ENCODE measurements around the gene LCORL.

LCORL gene

DNA sequence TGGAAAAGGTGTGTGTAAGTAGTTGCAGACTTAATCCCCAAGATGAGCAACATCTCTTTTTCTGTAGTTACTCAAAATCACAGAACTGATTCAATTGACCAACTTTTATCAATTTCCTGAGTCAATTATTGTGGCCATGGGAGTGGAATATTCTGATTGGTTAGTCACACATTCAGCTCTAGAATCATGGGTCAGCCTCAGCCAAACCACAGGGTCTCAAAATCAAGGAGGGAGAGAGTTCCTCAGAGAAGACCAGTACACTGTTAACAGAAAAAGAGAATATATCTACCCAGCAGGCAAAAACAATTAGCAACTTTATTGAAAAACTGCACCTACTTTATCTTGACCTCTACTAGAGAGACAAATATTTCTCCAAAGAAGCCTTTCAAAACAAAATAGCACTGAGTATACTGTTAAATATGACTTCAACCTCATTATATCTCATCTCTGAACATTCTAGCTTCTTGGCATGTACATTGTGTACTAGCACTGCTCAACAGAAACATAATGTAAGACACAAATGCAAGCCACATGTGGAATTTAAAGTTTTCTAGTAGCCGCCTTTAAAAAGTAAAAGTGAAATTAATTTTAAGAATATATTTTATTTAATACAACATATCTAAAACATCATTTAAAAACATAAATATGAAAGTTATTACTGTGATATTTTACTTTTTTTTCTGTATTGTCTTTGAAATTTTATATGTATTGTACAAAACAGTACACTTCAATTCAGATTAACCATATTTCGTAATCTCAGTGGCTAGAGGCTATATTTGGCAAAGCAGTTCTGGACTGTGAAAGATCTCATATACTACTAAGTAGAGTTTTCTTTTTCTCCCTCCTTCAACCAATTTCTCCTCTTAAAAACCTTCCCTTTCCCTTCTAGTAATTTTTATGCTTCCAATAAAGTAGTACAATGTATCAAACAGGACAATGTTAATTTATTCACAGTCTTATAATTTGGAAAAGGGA, 11.8 kb upstream of the LCORL start:
- no peak overlapping the region for H3K9ac ChIP-seq (ENCODE audit: low read length)
- H3K4me2 ChIP-seq (ENCODE audit: low read depth, low read length), result no peak overlapping the region
- H3K4me3 ChIP-seq (ENCODE audit: low read length), result no peak overlapping the region
- H3K27me3 ChIP-seq (replicated peaks; ENCODE audit: insufficient read depth, low read length), result no peaks in the 10 kb centered on the region
- H3K9me2 ChIP-seq (replicated peaks; ENCODE audit: insufficient read depth, low read length), result no peaks in the 10 kb centered on the region
- H2AFZ ChIP-seq (ENCODE audit: low read length), result no peak overlapping the region
- no peak overlapping the region for H3K27ac ChIP-seq (ENCODE audit: low read length)
- no peaks in the 10 kb centered on the region for H3K9me3 ChIP-seq (replicated peaks; ENCODE audit: insufficient read depth, low read length)
- no peaks in the 10 kb centered on the region for H3K36me3 ChIP-seq (replicated peaks; ENCODE audit: insufficient read depth, low read length)
- H3K4me1 ChIP-seq (ENCODE audit: low read length), result no peaks in the 10 kb centered on the region
- no peak for DNase-seq
- H4K20me1 ChIP-seq (ENCODE audit: insufficient read depth, low read length), result no peaks in the 10 kb centered on the region
- no peaks in the 10 kb centered on the region for H3K79me2 ChIP-seq (ENCODE audit: low read length)
- H3F3A ChIP-seq (ENCODE audit: insufficient read depth, low read length), result no peaks in the 10 kb centered on the region
- TF ChIP-seq EZH2phosphoT487 (IDR thresholded peaks at IDR 0.05; ENCODE audit: low read length) (no peak), EZH2 (optimal IDR thresholded peaks at IDR 0.05; ENCODE audit: low read depth, low read length) (no peak)
- TF ChIP-seq, protein P1, sequence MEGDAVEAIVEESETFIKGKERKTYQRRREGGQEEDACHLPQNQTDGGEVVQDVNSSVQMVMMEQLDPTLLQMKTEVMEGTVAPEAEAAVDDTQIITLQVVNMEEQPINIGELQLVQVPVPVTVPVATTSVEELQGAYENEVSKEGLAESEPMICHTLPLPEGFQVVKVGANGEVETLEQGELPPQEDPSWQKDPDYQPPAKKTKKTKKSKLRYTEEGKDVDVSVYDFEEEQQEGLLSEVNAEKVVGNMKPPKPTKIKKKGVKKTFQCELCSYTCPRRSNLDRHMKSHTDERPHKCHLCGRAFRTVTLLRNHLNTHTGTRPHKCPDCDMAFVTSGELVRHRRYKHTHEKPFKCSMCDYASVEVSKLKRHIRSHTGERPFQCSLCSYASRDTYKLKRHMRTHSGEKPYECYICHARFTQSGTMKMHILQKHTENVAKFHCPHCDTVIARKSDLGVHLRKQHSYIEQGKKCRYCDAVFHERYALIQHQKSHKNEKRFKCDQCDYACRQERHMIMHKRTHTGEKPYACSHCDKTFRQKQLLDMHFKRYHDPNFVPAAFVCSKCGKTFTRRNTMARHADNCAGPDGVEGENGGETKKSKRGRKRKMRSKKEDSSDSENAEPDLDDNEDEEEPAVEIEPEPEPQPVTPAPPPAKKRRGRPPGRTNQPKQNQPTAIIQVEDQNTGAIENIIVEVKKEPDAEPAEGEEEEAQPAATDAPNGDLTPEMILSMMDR (IDR thresholded peaks at IDR 0.05; ENCODE audit: low read length), result no peak

DNA sequence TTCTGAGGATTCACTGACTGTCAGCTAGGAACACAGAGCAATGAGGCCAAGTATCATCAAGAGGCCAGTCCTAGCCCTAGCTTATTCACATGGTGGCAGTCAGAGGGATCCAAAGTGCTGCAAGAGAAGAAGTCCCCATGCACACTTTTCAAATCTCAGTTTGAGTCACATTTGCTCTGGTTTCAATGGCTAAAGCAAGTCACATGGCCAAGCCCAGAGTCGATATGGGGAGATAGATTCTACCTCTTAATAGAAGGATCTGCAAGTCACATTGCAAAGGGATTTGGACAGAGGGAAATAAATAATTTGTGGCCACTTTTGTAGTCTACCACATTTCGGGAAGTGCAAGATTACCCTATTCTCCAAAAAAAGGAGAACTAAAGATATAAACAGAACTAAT, 3.7 kb upstream of the LCORL start:
- Histone ChIP-seq H3K4me3 (ENCODE audit: low read length) (no peak overlapping the region), H3K27me3 (replicated peaks; ENCODE audit: insufficient read depth, low read length) (no peaks in the 10 kb centered on the region), H3K27ac (ENCODE audit: low read length) (no peak overlapping the region), H2AFZ (ENCODE audit: low read length) (no peak overlapping the region), H3F3A (ENCODE audit: insufficient read depth, low read length) (peaks cover 15% of the 10 kb centered on the region; the same call in 1 of the 2 replicates), H3K9me2 (replicated peaks; ENCODE audit: insufficient read depth, low read length) (no peaks in the 10 kb centered on the region), H3K4me1 (ENCODE audit: low read length) (peaks cover 7% of the 10 kb centered on the region; the same call in 1 of the 2 replicates), H4K20me1 (ENCODE audit: insufficient read depth, low read length) (no peaks in the 10 kb centered on the region), H3K4me2 (ENCODE audit: low read depth, low read length) (no peak overlapping the region), H3K9ac (ENCODE audit: low read length) (no peak overlapping the region), H3K9me3 (replicated peaks; ENCODE audit: insufficient read depth, low read length) (no peaks in the 10 kb centered on the region), H3K79me2 (ENCODE audit: low read length) (peaks cover 12% of the 10 kb centered on the region), H3K36me3 (replicated peaks; ENCODE audit: insufficient read depth, low read length) (no peaks in the 10 kb centered on the region)
- no peak for TF ChIP-seq EZH2phosphoT487 (IDR thresholded peaks at IDR 0.05; ENCODE audit: low read length)
- no peak for TF ChIP-seq EZH2 (optimal IDR thresholded peaks at IDR 0.05; ENCODE audit: low read depth, low read length)
- no peak for DNase-seq

DNA sequence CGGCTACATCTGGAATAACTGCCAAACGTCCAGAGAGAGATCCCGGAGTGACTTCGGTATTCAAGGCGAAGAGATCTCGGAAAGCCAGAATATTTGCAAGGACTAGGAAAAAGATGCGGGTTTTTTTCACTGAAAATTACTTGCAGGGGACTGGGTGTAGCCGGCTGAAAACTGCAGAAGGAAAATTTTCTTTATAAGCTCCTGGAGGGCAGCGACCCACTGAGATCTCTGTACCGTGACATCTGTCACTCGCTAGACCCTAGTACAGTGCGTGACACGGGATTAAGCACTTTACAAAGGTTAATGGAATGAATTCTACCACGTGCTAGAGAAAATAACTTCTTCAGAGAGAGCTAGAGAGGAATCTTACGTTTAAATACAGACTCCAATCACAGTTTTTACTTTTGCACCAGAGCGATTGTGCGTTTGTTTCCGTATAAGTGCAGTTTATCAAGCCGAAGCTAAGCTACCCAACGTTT, 1.1 kb upstream of the LCORL start:
- Histone ChIP-seq H3K4me3 (ENCODE audit: low read length) (peak overlapping the region; percentile 82), H3K27ac (ENCODE audit: low read length) (peak overlapping the region; percentile 94; the same call in 1 of the 2 replicates), H3K79me2 (ENCODE audit: low read length) (peaks cover 39% of the 10 kb centered on the region), H3K9me3 (replicated peaks; ENCODE audit: insufficient read depth, low read length) (no peaks in the 10 kb centered on the region), H3K4me2 (ENCODE audit: low read depth, low read length) (peak overlapping the region; percentile 87), H3K36me3 (replicated peaks; ENCODE audit: insufficient read depth, low read length) (no peaks in the 10 kb centered on the region), H4K20me1 (ENCODE audit: insufficient read depth, low read length) (peaks cover 13% of the 10 kb centered on the region), H3K9me2 (replicated peaks; ENCODE audit: insufficient read depth, low read length) (no peaks in the 10 kb centered on the region), H3F3A (ENCODE audit: insufficient read depth, low read length) (peaks cover 15% of the 10 kb centered on the region; the same call in 1 of the 2 replicates), H3K4me1 (ENCODE audit: low read length) (peaks cover 16% of the 10 kb centered on the region), H2AFZ (ENCODE audit: low read length) (peak overlapping the region; percentile 80), H3K27me3 (replicated peaks; ENCODE audit: insufficient read depth, low read length) (no peaks in the 10 kb centered on the region), H3K9ac (ENCODE audit: low read length) (peak overlapping the region; percentile 95)
- DNase-seq, result peak; percentile 18
- no peak for TF ChIP-seq EZH2phosphoT487 (IDR thresholded peaks at IDR 0.05; ENCODE audit: low read length)
- TF ChIP-seq, protein P1 (IDR thresholded peaks at IDR 0.05; ENCODE audit: low read length), result no peak
- no peak for TF ChIP-seq EZH2 (optimal IDR thresholded peaks at IDR 0.05; ENCODE audit: low read depth, low read length)

All from MM.1S (cell line).